HCEC 1CT (cell line): ENCODE measurements around the gene CYBA.
A peak's percentile ranks its signal among the peaks of the same experiment; 100 is the strongest.
"Not testable (repeated sequence)": the region's sequence is repeated elsewhere in the genome, so short reads cannot be mapped to it uniquely, and the experiment has no call there.

ENCODE experiments used
- DNase-seq: peaks from one replicate; pipeline ENCODE4 v3.0.0-alpha.2; 2017

Gene CYBA

DNA sequence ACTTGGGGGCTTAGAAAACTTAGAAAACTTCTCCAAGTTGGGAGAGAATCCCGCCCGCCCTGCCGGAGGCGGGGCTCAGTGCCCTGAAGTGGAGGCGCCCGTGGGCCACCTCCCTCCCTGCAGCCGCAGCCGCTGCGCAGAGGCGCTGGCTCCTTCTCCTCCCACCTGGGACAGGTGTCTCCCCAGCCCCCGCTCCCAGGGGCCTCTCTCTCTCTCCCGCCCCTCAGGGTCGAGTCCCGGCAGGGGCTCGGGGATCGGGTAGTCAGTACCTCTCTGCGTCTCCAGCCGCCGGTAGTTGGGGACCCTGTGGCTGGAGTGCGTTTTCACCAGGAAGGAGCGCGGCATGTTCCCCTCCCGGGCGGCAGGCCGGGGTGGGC lies 35.2 kb upstream of the CYBA start:
- no peak for DNase-seq

DNA sequence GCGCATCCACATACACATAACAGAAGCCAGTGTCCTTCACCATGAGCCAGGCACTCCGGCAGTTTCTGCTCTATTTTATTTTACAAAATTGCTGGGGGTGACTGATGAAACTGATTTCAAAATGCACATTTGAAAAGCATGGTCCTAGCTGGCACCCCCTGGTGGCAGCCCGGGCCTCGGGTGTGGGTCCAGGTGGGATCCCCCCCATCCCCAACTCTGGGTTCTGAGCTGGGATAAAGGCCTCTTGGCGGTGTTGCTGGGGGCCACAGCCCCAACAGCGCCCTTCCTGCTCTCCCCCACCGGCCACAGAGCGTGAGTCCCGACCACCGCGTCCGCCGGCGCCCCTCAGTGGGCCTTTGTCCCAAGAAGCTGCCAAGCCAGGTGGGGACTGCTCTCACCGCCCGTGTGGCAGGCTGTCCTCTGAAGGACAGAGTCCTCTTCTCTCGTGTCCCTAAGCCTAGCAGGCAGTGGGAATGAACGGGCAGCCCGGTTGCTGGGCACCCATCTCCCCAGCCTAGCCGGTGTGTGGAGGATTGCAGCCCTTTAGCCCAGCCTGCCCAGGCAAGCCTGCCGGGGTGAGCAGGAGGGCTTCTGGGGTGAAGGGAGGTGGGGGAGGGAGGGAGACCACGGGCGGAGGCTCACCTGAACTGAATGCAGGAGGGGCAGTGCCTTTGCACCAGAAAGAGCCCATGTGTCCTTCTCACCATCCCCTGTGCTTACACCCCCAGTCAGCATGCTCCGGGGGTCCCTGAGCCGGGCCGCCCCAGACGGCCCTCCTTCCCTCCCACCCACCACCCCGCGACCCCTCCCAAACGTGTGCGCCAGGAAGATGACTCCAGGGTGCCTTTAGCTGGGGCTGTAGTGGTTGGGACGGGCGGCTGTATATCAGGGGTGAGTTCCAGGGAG lies 34.6 kb upstream of the CYBA start:
- peak; percentile 69 for DNase-seq

- no peak for DNase-seq
These were observed 33.8 kb upstream of the CYBA start for GRCh38 chr16:88684569-88685155.

- no peak for DNase-seq
These were observed 31.0 kb upstream of the CYBA start for GRCh38 chr16:88681709-88682451.

DNA sequence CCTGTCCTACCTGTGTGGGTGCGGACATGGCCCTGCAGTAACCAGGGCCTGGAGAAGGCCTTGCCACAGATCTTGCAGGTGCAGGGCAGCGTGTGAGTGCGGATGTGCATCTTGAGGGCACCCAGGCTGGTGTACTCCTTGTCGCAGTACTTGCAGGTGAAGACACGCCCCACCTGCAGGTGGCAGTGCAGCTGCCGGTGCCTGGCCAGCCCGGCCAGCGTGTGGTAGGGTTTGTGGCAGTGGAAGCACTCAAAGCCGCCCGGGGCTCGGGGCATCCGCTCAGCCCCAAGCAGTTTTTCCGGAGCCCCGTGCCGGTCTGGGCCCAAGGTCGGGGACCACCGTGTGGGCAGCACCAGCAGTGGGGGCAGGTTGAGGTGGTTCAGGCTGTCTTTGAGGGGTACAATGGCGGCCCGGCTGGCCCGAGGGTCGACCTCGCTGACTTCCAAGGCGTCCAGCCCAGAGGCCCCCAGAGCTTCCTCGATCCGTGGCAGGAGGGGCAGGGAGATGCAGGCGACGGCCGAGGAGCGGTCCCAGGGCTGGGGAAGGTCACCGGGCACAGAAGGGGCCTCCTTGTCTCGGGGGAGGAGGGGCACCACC lies 30.3 kb upstream of the CYBA start:
- no peak for DNase-seq

- DNase-seq = no peak
These were observed 29.8 kb upstream of the CYBA start for GRCh38 chr16:88680554-88681083.

DNA sequence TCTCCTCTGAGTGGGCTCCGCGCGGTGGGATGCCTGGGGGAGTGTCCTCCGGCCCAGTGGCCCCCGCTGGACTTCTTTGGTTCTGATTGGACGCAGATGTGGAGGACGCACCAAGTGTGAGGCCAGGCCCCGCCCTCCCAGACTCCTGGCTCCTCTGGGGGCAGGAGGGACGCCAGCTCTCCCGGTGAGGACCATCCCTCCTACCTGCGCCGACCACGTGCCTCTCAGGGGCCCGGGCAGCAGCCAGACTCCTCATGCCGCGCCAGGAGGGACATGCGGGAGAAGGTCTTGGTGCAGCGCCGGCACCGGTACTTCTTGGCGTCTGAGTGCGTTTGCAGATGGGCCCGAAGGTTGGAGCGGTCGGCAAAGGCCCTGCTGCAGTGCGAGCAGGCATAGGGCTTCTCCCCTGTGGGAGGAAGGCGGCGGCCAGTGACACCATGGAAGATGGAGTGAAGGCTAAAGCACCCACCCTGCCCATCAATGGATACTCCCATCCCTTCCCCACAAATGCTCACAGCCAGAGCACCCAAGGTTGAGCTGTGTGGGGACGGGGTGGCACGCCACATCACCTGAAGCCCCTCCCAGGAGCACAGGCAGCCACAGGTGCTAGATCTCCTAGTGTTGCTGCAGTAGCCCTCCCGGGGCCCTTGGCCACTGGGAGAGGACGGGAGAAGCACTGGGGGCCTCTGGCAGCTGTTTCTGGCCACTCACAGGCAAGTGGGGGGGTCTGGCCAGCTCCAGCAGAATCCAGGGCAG lies 27.5 kb upstream of the CYBA start:
- no peak for DNase-seq

DNA sequence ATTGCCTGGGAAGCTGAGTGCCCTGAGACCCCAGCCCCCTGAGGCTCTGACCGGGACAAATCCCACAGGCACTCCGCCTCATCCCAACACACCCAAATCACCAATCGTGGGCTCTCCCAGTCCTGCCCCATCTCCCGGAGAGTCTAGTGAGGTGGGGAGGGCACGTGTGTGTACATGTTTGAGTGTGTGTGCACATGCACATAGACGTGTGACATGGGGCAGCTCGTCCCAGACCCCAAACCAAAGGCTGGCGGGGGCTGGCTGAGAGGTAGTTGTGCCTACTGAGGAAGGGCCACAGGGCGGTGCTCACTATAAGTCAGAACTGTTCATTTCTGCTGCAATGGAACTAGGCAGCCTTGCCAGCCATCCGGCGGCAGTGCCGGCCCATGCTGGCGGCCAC lies 26.9 kb upstream of the CYBA start:
- DNase-seq = no peak

- no peak for DNase-seq
These were observed 25.8 kb upstream of the CYBA start for GRCh38 chr16:88676502-88677242.

DNA sequence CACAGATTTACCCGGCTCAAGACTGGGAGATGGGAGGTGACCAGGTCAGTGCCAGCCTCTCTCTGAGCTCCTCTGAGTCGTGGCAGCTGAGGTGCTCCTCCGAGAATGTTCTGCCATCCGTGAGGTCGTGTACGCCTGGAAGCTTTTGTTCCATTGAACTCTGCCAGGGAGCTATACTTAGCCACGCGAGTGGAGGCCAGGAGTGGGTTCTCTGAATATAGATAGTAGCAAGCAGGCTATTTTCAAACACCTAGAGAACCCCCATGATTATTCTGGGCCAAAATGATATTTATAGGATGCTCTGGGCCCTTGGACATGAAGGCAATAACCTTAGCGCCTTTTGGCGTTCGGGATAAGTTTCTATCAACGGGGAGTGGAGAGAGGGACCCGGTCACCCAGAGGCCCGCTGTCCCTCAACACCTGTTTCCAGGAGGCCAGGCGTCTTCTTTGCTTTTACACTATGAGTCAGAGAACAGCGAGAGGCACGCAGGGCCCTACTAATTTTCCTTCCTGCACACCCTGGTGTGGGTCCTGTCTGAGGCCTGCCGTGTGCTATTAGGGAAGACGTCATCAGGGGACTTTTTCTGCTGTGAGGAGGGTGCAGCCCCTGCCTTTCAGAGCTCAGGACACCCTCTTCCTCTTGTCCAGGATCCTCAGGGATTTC lies 23.0 kb upstream of the CYBA start:
- DNase-seq = no peak

DNA sequence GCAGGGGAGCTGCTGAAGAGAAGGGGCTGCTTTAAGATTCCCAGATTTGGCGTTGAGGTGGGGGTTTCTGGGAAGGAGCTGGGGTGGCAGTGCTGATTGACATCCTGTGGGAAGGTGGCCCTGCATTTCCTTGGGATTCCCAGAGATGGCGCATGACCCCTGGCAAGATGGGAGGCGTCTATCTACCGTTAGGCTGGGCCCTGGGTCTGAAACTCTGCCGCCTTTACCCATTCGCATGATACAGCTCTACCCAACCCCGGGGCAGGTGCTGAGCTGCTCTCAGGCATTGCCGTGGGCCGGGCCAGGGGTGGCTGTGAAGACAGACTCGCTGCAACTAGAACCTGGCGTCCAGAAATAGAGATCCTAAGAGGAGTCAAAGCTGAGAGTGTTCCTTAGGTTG lies 21.9 kb upstream of the CYBA start:
- DNase-seq = no peak

DNA sequence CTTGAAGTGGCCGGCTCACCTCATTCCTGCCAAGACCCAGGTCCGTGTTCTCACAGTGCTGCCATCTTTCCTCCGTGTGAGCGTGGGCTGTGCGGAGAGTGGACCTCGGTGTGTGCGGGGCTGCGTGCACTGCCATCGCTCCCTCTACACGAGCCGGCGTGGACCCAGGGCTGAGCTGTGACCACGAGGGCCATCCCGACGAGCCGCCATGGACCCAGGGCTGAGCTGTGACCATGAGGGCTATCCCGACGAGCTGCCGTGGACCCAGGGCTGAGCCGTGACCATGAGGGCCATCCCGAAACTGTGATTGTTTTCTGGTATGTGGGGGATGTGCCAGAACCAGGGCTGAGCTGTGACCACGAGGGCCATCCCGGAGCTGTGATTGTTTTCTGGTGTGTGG lies 21.0 kb upstream of the CYBA start:
- DNase-seq = no peak

DNA sequence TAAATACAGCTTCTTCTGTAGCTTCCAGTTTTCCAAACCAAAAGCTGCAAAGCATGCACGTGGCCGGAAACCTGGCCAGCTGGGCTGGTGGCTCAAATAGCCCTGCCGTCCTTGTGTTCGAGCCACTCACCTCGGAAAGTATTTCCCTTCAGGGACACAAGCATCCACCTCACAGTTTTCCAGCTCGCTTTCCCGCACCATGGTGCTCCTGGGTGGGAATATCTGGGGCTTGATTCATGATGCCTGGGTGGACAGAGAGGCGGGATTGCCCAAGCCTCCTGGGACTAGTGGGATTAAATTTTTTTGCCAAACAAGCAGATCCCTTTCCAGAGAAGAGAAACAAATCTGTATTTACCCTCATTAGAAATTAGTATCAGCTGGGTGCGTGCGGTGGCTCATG lies 19.1 kb upstream of the CYBA start:
- DNase-seq = no peak

DNA sequence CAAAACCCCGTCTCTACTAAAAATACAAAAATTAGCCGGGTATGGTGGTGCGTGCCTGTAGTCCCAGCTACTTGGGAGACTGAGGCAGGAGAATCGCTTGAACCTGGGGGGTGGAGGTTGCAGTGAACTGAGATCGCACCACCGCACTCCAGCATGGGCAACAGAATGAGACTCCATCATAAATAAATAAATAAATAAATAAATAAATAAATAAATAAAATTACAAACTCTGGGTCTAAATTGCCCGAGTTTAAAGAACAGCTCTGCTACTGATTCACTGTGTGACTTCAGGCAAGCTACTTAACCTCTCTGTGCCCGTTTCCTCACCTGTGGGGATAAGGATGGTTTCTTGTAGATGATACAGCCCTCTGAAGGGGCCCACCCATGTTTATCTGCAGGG lies 18.6 kb upstream of the CYBA start:
- not testable (repeated sequence) for DNase-seq

GRCh38 chr16:88667461-88667860 lies 16.6 kb upstream of the CYBA start:
- no peak for DNase-seq

DNA sequence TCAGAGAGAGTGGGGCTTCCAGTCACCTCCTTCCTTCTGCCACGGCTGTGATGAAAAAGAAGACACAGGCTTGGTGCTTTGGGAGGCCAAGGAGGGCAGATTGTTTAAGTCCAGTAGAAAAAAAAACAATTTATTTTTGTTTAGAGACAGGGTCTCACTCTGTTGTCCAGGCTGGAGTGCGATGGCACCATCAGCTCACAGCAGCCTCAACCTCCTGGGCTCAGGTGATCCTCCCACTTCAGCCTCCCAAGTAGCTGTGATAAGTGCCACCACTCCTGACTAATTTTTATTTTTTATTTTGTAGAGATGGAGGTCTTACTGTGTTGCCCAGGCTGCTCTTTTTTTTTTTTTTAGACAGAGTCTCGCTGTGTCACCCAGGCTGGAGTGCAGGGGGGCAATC lies 14.7 kb upstream of the CYBA start:
- DNase-seq = no peak

- no peak for DNase-seq
These were observed 14.3 kb upstream of the CYBA start for GRCh38 chr16:88665148-88665547.

GRCh38 chr16:88662843-88663606 lies 12.2 kb upstream of the CYBA start, which contains the start of gene MVD:
Gene MVD (minus strand): TSS chr16:88663091. CDS start chr16:88663080, 11 bp downstream.
- peak; percentile 98 for DNase-seq

DNA sequence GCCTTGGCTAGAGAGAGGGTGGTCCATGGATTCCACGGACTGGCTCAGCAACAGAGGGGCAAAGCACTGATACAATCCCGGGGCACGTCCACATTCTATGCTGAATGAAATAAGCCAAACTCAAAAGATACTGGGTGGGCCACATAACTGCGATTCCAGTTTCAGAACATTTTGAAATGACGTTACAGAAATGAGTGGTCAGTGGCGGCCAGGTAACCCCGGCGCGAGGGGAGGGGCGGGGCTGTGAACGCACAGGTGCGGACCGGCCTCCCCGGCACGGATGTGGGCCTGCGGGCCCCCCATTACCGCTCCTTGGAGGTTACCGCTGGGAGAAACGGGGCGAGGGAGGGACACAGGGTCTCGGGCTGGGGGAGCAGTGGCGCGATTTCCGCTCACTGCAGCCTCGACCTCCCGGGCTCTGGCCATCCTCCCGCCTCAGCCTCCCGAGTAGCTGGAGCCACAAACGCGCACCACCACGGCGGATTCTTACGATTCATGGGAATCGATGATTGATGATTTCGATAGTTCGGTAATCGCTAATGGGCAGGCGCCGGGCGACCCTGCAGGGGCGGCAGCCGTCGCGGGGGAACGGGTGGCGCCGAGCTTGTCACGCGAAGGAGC lies 11.5 kb upstream of the CYBA start:
- DNase-seq = no peak

GRCh38 chr16:88661468-88661867 lies 10.6 kb upstream of the CYBA start:
- no peak for DNase-seq
